GM18505 (cell line): ENCODE measurements around the gene GNA12.
"Not testable (repeated sequence)": the region's sequence is repeated elsewhere in the genome, so short reads cannot be mapped to it uniquely, and the experiment has no call there.

Experiments used
- ATAC-seq: cut with Tn5 transposase; IDR thresholded peaks from one replicate; pipeline ENCODE4 v1.9.1; 2021; ENCODE audit not compliant: unreplicated experiment
- POLR2A ChIP-seq: IDR thresholded peaks from 4 replicates; pipeline ENCODE4 v1.6.1; 2011; ENCODE audit warnings: borderline replicate concordance; ENCODE audit not compliant: insufficient read depth, insufficient read length; ENCODE audit errors: extremely low read depth

GNA12 gene

DNA sequence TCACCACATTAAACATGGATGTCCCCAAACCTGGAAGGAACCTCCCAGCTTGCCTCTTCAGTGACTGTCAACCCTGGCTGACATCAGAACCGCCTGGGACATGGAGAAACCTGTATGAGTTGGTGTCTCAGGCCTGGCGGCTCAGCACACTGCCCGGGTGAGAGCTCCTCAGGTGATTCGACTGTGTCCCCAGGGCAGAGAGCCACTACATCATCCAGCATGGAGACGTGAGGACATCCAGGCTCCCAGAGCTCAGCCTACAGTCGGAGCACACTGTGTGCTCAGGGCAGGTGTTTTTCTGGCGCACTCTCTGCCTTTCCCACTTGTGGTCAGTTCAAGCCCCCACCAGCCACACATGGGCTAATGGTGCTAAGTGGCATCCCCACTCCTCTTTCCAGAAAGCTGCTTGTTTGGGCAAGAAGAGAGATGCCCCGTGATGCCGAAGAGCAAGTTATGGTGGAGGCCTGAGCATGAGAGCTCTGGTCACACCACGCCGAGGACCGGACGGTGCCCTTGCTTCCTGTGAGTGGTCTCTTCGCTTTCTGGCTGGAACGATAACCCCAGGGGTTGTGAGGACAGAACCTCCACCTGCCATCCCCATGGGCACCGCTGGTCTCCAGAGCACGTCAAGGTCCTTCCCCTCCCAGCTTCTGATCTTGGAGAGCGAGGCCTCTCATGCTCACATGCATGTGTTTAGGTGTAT is 117.6 kb downstream of the GNA12 start:
- TF ChIP-seq POLR2A, result no peak
- no peak for ATAC-seq

DNA sequence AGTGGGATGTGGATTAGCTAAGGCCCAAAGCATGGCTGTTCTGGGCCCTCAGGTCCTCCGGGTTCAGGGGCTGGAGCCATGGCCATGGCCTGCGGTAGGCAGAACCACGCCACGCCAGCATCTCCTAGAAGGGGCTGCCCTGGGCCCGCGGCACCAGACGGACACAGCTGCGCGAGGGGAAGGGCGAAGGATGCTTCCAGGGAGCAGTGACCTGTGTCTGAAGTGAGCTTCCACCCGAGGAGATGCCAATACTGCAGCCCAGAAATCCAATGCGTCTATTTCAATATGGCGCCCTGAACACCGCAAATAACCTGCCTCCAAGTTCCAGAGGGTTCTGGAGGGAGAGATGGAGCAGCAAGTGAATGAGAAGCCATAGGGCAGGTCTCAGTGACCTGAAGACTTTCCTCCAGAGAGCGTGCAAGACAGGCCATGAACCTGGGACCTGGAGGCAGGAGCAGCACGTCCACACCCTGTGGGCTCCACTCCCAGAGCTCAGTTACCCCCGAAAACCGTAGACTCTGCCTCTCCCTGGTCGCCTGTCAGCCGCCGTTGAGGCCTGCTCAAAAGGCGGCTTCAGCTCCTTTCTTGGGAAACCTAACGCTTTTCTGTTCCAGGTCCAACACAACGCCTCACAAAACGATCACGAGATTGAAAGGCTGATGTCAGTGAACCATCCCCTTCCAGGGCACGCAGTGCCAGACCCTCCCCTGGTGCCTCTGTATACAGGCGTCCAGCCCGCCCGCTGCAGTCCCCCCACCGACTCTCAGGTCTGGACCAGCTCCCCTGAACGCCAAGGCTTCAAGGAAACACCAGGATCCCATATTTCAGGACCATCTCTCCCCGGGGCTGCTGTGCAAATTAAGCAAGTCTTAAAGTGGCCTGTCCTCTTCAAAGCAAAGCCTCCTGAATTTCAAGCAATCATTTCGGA is 118.7 kb downstream of the GNA12 start:
- no peak for ATAC-seq
- no peak for TF ChIP-seq POLR2A

DNA sequence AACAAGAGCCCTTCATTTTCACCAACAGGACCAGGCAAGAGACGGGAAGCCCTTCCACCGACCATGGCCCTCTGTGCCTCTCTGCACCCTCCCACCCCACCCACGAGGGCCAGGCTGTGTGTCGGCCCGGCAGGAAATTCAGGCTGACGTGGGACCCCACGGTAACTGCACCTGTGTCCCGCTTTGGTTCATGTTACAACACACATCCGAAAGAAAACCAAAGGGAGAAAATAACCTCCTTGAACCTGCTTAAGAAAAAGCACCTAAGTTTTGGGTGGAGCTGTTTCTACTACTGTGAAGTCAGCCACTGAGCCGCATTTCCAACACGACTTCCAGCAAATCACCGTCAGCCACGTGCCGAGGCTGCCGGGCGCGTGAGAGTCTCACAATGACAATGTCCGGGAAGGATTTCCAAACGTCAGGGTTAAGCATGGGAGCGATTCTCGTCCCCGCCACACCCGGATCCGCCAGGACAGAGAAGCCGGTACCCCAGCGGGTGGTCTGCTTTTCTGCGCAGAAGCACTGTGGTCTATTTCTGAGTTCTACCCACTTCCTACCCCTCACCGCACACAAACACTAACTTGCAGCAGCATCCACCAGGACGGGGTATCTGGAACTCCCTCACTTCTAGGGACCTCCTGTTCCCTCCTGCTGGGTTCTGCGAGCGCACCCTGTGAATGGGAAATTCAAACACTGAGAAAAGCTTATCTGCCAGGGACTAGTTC is 119.5 kb downstream of the GNA12 start:
- no peak for TF ChIP-seq POLR2A

DNA sequence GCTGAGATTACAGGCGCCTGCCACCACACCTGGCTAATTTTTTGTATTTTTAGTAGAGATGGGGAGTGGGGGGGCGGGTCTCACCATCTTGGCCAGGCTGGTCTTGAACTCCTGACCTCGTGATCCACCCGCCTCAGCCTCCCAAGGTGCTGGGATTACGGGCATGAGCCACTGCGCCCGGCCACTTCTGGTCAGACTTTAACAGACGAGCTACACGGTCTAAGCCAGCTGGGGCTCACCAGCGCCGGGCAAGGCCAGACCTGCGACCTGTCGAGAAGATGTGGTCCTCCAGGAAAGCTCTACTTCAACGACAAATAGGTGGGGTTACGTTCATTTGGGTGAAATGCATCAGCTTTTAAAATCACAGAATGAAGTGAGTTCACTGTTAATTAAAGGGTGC is 120.1 kb downstream of the GNA12 start:
- ATAC-seq, result not testable (repeated sequence)

More for the DNA sequence above, 119.5 kb downstream of the GNA12 start:
- no peak for ATAC-seq

DNA sequence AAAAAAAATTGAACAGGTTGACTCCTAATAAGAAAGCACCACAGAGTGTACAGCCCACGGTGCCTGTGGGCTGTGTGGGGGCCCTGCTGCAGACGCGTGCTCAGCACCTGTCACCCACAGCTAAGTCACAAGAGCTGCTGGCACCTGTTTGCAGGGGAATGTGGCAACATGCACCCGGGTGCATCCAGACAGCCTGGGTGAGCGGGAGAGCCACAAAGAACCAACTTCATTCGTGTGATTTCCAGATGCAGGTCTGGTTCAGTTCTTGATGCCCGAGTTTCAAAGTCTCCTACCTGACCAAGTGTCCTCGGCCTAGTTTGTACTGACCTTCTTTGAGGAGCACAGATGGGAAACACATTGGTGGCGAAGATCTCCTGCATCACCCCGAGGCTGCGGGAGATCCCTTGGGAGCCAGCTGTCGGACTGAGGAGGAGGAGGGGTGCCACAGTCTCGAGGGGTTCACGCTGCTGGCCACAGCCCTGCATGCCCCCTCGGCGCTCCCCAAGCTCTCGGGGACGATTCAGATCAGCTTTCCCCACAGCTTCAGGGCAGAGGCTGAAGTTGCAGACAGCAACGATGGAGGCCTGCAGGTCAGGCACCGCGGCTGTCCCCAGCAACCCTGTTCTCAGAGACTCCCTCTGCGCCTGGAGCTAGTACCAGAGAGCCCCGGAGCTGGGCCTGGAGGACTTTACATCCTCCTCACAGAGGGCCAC is 120.8 kb downstream of the GNA12 start:
- no peak for TF ChIP-seq POLR2A
- no peak for ATAC-seq

DNA sequence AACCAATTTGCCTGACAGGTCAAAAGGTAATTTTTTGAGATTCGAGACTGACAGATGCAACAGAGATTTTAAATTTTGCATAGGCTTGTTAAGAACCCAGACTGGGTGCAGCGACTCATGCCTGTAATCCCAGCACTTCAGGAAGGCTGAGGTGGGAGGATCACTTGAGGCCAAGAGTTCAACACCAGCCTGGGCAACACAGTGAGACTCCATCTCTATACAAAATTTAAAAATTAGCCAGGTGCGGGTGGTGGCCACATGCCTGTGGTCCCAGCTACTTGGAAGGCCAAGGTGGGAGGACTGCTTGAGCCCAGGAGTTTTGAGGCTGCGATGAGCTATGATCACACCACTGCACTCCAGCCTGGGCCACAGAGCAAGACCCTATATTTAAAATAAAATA is 121.5 kb downstream of the GNA12 start:
- no peak for TF ChIP-seq POLR2A
- no peak for ATAC-seq

DNA sequence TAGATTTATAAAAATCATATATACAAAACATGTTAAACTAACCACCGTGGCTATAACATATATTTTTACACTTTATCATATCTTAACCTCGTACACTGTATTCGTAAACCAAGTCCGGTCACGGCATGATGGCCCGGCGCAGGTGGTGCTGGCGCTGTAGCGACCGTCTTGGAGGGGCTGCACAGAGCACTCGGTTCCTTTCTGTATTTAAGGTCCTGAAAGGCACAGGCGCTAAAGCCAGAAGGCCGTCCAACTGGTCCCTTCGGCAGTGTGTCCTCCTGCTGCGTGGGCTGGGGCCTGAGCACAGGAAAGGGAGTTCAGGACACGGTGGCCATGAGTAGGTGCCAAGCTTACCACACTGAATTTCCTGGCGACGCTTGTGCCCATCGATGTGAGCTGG is 122.3 kb downstream of the GNA12 start:
- no peak for ATAC-seq
- no peak for TF ChIP-seq POLR2A

DNA sequence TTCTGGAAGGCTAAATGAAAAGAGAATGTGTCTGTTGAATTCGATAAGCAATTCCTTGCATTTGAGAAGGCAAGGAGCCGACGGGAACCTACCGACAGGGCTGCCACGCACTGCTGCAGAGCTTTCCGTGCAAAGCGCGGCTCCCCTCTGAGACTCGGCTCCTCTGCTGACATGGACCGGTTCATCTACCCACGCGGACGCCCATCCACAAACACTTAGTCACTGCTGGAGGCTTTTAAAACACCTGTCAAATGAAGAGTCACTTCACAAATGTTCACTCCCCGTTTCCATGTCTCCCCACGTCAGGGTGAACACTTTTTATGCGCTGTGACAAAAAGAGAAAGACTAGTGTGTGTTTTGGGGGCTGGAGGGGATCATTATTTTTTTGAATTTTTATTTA is 124.1 kb downstream of the GNA12 start:
- TF ChIP-seq POLR2A, result no peak
- ATAC-seq, result no peak

DNA sequence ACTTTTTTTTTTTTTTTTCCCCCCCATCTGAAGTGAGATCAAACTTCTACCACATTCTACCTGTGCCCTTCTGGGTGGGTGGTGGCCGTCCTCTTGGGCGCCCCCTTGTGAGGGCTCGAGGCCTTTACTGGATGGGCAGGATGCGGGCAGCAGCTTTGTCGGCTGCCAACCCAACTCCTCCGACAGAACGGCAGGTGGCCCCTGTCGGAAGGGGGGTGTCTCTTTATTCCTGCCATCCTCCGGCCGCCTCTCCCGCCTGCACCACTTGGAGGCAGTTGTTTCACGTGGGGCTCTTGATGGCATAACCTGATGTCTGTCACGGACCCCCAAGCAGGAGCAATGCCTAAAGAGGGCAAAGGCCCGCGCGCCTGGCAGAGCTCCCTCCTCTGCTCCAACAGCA is 125.1 kb downstream of the GNA12 start:
- peak; percentile 40 for ATAC-seq
- no peak for TF ChIP-seq POLR2A

DNA sequence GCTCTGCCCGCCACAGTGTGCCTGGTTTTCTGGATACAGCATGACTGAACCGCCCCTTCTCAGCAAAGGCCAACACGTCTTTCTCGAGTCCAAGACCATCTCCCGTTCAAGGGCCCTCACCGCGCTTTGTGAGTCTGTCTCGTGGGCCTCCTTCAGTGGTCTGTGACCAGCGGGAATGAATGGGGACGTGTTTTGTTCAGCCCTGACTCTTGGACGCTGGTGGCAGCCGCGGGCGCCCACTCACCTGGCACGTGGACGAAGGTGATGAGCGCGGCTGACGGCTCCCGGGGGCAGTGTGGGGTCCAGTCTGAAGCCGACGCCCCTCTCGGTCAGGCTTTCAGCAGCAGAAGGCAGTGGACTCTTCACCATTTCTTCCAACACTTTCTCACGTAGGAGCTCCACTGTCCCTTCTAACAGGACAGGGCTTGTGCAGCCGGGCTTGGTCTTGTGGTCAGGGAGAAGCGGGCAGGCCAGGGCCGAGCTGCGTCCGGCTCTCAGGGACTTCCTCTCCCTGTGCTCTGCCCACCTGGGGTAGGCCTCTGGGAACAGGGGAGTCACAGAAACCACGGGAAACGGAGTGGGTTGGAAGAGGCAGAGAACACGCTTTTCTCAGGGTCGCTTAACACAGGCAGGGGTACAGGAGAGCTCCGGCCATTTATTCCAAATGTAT is 125.7 kb downstream of the GNA12 start:
- ATAC-seq, result no peak
- no peak for TF ChIP-seq POLR2A

DNA sequence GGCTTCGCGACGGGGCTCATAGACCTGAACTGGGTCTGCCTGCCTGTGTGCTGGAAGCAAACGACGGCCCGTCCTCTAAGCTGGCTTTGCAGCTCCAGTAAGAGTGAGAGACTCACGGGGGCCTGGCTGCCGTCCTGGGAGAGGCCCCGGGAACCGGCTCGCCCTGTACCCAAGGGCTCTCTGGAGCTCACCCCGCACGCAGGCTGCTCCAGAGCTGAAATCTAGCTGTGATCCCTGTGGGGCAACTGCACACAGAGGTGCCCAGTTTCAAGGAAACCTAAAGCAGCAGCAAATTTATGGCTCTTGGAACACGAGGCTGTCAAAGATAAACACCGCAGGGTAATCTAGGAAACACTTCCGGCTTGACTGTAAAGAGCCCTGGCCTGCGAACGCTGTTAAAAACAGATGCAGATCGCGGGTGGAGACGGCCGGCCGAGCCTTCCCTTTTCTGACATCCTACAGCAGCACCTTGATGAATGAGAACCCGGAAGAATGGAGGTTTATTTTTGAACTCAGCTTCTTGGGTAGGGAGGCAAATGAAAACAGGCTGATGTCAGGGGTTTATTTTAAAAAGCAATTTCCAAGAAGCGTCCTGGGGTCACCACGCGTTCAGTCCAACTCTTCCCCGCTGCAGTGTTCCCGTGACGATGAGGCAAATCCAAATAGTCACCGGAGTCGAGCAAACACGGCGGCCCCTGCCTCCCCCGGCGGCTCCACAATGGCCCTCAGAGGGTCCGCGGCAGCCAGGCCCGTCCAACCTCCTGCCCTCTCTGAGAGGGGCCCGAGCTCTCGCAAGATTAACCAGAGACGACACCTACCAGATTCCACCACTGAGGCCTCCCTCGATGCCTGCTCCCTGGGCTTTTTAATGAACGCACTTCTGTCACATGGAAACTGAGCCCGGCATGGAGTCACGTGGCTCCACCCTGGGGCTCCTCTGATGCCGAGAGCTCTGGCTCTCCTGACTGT is 126.5 kb downstream of the GNA12 start:
- no peak for TF ChIP-seq POLR2A
- no peak for ATAC-seq

DNA sequence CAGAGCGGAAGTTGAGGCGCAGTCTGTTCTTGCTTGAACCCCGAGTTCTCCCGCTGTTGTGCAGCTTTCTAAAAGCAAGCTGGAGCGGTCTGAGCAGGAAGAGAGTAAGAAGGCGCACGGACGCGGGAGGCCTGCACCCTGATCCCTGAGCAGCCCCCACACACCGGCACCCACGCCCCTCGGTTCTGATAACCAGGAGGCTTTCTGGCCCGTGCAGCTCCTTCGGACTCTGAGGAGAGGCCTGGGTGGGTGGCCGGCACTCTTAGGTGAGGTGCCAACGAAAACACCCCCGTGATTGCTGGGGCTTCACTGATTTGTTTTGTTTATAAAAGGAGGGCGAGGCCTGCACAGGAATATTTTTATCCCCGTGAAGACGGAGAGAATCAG is 127.2 kb downstream of the GNA12 start:
- no peak for ATAC-seq
- no peak for TF ChIP-seq POLR2A

DNA sequence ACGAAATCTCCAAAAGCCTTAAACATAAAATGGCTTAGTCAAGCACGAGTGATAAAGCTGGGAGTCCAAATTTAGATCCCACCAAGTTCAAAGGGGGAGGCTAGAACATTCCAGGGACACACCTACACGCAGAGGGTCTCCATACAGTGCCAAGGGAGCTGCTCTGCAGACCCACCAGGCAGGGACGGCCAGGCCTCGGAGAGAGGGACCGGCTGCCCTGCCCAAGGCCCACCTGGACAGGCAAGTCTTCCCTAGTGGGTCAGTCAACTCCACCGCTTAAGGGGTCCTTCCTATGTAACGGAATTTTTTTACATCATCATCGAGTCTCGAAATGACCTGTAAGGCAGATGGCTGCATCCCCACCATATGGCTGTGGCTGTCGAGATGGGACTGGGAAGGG is 127.6 kb downstream of the GNA12 start:
- ATAC-seq, result no peak
- no peak for TF ChIP-seq POLR2A
